Measurements from ENCODE around the gene BANF1.

- TF ChIP-seq CTCF (IDR thresholded peaks at IDR 0.05; ENCODE audit: borderline replicate concordance, extremely low read depth, low read length, poor library complexity, severe bottlenecking) = no peak
- TF ChIP-seq EZH2 (IDR thresholded peaks at IDR 0.05; ENCODE audit: borderline replicate concordance, low read depth, low read length, severe bottlenecking) = no peak
Observed at GRCh38 chr11:66039765-66040164, 37.5 kb downstream of the BANF1 start.
